Endothelial cell of umbilical vein (primary cell): ENCODE results near the gene GLI2. TPM values are rescaled to one million over a fixed set of nuclear protein-coding genes. Genes with fewer than 3 reads are reported as not detected.

ENCODE experiments used
- BruUV-seq: library from RNA; stranded (reverse); fragments of 400-500 nt; replicated peaks from 2 replicates; lab custom pipeline; 2021; lab: Mats Ljungman, UMichigan
- CTCF ChIA-PET: fragments of 300-600, 350-600 bp; sonication (Branson Sonifier 250); formaldehyde crosslinking; loops from one replicate; lab custom pipeline; 2021; ENCODE audit warnings: antibody characterized with exemption, inconsistent platforms; lab: Charles Lee
- POLR2A ChIA-PET: fragments of 300-600, 350-600 bp; sonication (Branson Sonifier 250); formaldehyde crosslinking; loops from one replicate; lab custom pipeline; 2021; ENCODE audit warnings: antibody characterized with exemption, inconsistent platforms; lab: Charles Lee
- DNase-seq: peaks from one replicate; pipeline ENCODE4 v3.0.0-alpha.2; 2011; ENCODE audit warnings: low read depth, low spot score
- FAIRE-seq: peaks from 2 replicates; lab custom pipeline; 2011; peaks lifted over from hg19 to GRCh38; lab: Jason Lieb, UNC
- H2AFZ ChIP-seq: 2 replicates; pipeline ENCODE4 v1.6.0; 2012; ENCODE audit warnings: low read depth, low read length, control low read depth, inconsistent platforms
- H3K27ac ChIP-seq: 2 replicates; pipeline ENCODE4 v1.5.1; 2011; ENCODE audit warnings: low read depth, mild to moderate bottlenecking, control low read depth, low read length, moderate library complexity; ENCODE audit not compliant: insufficient read depth
- H3K27me3 ChIP-seq, 2 experiments: 2 replicates each; pipeline versions ENCODE4 v1.6.0 to v1.6.1; 2011; ENCODE audit warnings: low read length in 2 of 2, mixed read lengths in 1 of 2; ENCODE audit not compliant: control insufficient read depth in 2 of 2, insufficient read depth in 2 of 2
- H3K36me3 ChIP-seq, 2 experiments: 2 replicates in 1 of 2; 3 replicates in 1 of 2; pipeline ENCODE4 v1.5.1; 2011; ENCODE audit warnings: low read length in 2 of 2, mild to moderate bottlenecking in 1 of 2, moderate library complexity in 1 of 2; ENCODE audit not compliant: control insufficient read depth in 2 of 2, insufficient read depth in 2 of 2; ENCODE audit errors: extremely low read depth in 1 of 2
- H3K4me1 ChIP-seq: 3 replicates; pipeline ENCODE4 v1.5.1; 2011; ENCODE audit warnings: mild to moderate bottlenecking, low read length; ENCODE audit not compliant: control insufficient read depth, insufficient read depth; ENCODE audit errors: extremely low read depth
- H3K4me2 ChIP-seq: 2 replicates; pipeline ENCODE4 v1.6.1; 2011; ENCODE audit warnings: low read length, control low read depth, mixed read lengths; ENCODE audit not compliant: insufficient read depth
- H3K4me3 ChIP-seq, 3 experiments: fragments of 200-600 bp in 1 of 3; sonication (generic), shearing (Covaris generic) in 1 of 3; replicated peaks in 1 of 3; 2 replicates each; pipeline ENCODE4 v1.5.1; 2011 to 2016; ENCODE audit warnings: control low read depth in 3 of 3, low read length in 3 of 3, mild to moderate bottlenecking in 2 of 3, inconsistent platforms in 1 of 3, low read depth in 1 of 3, moderate library complexity in 1 of 3; ENCODE audit not compliant: insufficient read depth in 1 of 3
- H3K79me2 ChIP-seq: 2 replicates; pipeline ENCODE4 v1.6.0; 2012; ENCODE audit warnings: low read length, inconsistent platforms; ENCODE audit not compliant: control insufficient read depth, insufficient read depth
- H3K9ac ChIP-seq: replicated peaks from 2 replicates; pipeline ENCODE3; 2011; ENCODE audit warnings: low read length, control low read depth; ENCODE audit not compliant: insufficient read depth; ENCODE audit errors: extremely low read depth
- H3K9me1 ChIP-seq: replicated peaks from 3 replicates; pipeline ENCODE4 v1.6.0; 2011; ENCODE audit warnings: mild to moderate bottlenecking, low read length; ENCODE audit not compliant: control insufficient read depth, insufficient read depth; ENCODE audit errors: extremely low read depth
- H3K9me3 ChIP-seq: replicated peaks from 2 replicates; pipeline ENCODE4 v1.5.1; 2012; ENCODE audit warnings: low read length, inconsistent platforms; ENCODE audit not compliant: control insufficient read depth, insufficient read depth
- H4K20me1 ChIP-seq: replicated peaks from 2 replicates; pipeline ENCODE3; 2011; ENCODE audit warnings: mild to moderate bottlenecking, low read length; ENCODE audit not compliant: control insufficient read depth, insufficient read depth; ENCODE audit errors: extremely low read depth
- CTCF ChIP-seq, 2 donors: IDR thresholded peaks; 1 replicate in 1 of 2; 2 replicates in 1 of 2; pipeline ENCODE4 v1.5.1; 2011; ENCODE audit warnings: low read length in 2 of 2, mild to moderate bottlenecking in 2 of 2, moderate library complexity in 2 of 2, control low read depth in 1 of 2, inconsistent platforms in 1 of 2, low read depth in 1 of 2; ENCODE audit not compliant: insufficient read depth in 1 of 2; ENCODE audit errors: extremely low read depth in 1 of 2
- EZH2 ChIP-seq: IDR thresholded peaks from 2 replicates; pipeline ENCODE4 v1.6.1; 2012; ENCODE audit warnings: borderline replicate concordance, low read depth, mild to moderate bottlenecking, moderate library complexity, low read length, inconsistent platforms; ENCODE audit not compliant: severe bottlenecking
- FOS ChIP-seq: IDR thresholded peaks from 2 replicates; pipeline ENCODE4 v1.6.1; 2011; ENCODE audit warnings: mild to moderate bottlenecking, low read length, moderate library complexity, borderline replicate concordance; ENCODE audit not compliant: insufficient read depth
- GATA2 ChIP-seq: IDR thresholded peaks from 2 replicates; pipeline ENCODE4 v1.7.0; 2011; ENCODE audit warnings: low read depth, mild to moderate bottlenecking, moderate library complexity, mixed read lengths, low read length; ENCODE audit not compliant: insufficient read length, insufficient read depth
- JUN ChIP-seq: IDR thresholded peaks from 2 replicates; pipeline ENCODE4 v1.6.1; 2011; ENCODE audit warnings: borderline replicate concordance, low read depth; ENCODE audit not compliant: insufficient read length, insufficient read depth
- MAX ChIP-seq: IDR thresholded peaks from 2 replicates; pipeline ENCODE4 v1.6.1; 2011; ENCODE audit not compliant: insufficient read depth, insufficient read length
- MYC ChIP-seq: IDR thresholded peaks from one replicate; pipeline ENCODE4 v1.6.1; 2011; ENCODE audit warnings: mild to moderate bottlenecking, low read depth, low read length
- POLR2A ChIP-seq: IDR thresholded peaks from 2 replicates; pipeline ENCODE4 v1.6.1; 2012; ENCODE audit warnings: low read depth, mild to moderate bottlenecking, control low read depth, low read length
- POLR2AphosphoS5 ChIP-seq: IDR thresholded peaks from 2 replicates; pipeline ENCODE4 v1.6.1; 2012; ENCODE audit warnings: low read depth, mild to moderate bottlenecking, control low read depth, low read length, moderate library complexity; ENCODE audit not compliant: insufficient read depth
- dilution Hi-C: fragments of 300-500 bp; cut with MboI; formaldehyde crosslinking; loops from one replicate; pipeline ENCODE4 v1.15.0; 2019; ENCODE audit warnings: low sequenced_read_pairs; ENCODE audit not compliant: extremely low pct_ligation_motif_present
- intact Hi-C: fragments of 100-400 bp; cut with micrococcal nuclease; formaldehyde crosslinking; loops from one replicate; pipeline ENCODE4 v1.10.0; 2022
- polyA plus RNA-seq, 4 experiments: library from polyadenylated mRNA; depleted of rRNA in 3 of 4; stranded (reverse) in 3 of 4; unstranded in 1 of 4; fragments of >200 nt; gene quantifications; 2 replicates each; pipeline versions ENCODE4 v1.2.1 to v1.2.3, GENCODE V29; 2011 to 2012; ENCODE audit warnings: missing spikeins in 1 of 4
- total RNA-seq: library from RNA; stranded (reverse); gene quantifications from 2 replicates; pipeline ENCODE4 v1.2.3, GENCODE V29; 2021

GLI2 gene
- total and polyA plus RNA-seq, 2 donors (not counting 3 experiments of a cell fraction or from before 2014, with no cell fraction given), result 0.13 TPM; not detected in 1

GRCh38 chr2:120775801-120776589 is 40.3 kb downstream of the GLI2 start:
- ChIA-PET CTCF (no interaction called here), POLR2A (no interaction called here)
- H3K9ac ChIP-seq, result no peak overlapping the region
- H3K27ac ChIP-seq, result no peak overlapping the region
- no peaks in the 10 kb centered on the region for H3K36me3 ChIP-seq
- no peak overlapping the region for H2AFZ ChIP-seq
- FAIRE-seq (no peak), DNase-seq (no peak)
- no peaks in the 10 kb centered on the region for H3K9me3 ChIP-seq
- no peak overlapping the region for H3K4me2 ChIP-seq
- H4K20me1 ChIP-seq, result no peaks in the 10 kb centered on the region
- intact Hi-C loops (no loop called here), dilution Hi-C loops (no loop called here)
- H3K4me1 ChIP-seq, result no peaks in the 10 kb centered on the region
- BruUV-seq, result no TSS peak
- no peaks in the 10 kb centered on the region for H3K79me2 ChIP-seq
- H3K4me3 ChIP-seq, result no peak overlapping the region
- TF ChIP-seq POLR2AphosphoS5, result no peak
- no peak for TF ChIP-seq MAX
- TF ChIP-seq CTCF (IDR thresholded peaks at IDR 0.05; ENCODE audit: extremely low read depth in 1 of 2, insufficient read depth in 1 of 2, low read depth in 1 of 2, low read length in 2 of 2), result no peak
- TF ChIP-seq MYC, result no peak
- no peak for TF ChIP-seq FOS
- no peak for TF ChIP-seq GATA2
- no peak for TF ChIP-seq EZH2
- TF ChIP-seq POLR2A, result no peak
- TF ChIP-seq JUN, result no peak
- no peaks in the 10 kb centered on the region for H3K27me3 ChIP-seq
- no peaks in the 10 kb centered on the region for H3K9me1 ChIP-seq
